ENCODE results near the gene MAGI3.

MAGI3 gene

DNA sequence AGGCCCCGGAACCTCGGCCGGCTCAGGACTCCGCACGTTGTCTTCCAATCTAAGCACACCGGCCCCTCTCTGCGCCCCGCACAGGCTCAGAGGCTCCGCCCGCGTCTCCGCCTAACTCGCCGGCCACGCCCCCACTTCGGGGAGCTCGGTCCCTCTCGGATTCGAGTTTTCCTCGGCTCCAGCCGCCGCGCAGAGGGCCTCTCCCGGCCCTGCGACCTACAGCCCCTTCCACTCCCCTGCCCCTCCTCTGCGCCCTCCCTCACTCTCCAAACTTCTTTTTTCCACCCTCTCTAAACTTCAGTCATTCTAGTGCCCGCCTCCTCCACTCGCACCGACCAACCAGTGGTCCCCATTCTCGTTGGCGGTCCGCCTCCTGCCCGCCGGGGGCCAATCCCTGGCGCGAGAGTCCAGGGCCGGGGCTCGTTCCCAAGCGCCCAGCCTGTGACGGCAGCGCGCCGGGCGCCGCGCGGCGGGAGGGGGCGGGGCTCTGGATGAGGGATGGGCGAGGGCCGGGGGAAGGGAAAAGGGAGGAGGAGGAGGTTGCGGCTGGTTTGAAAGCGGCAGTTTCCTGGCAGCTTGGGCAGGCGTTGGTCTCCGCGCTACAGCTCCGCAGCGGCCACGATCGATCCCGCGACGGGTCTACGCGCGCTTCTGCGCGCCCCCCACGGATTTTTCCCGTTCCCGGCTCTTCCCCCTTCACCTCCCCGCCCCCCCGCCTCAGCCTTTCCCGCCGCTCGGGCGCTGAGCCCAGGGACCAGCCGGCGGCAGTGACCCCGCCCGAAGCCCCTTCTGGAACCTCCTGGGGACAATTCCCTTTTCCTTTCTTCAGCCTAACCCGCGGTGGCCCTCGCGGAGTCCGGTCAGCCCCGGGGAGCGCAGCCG, at the start of gene MAGI3:
TSS of gene MAGI3 (plus strand) at position 563 of the 882 bp plus-strand sequence. CDS start 519 bp downstream, outside the sequence.
- peak; percentile 93 to 94 for DNase-seq (ENCODE audit: low read depth in 2 of 2)

DNA sequence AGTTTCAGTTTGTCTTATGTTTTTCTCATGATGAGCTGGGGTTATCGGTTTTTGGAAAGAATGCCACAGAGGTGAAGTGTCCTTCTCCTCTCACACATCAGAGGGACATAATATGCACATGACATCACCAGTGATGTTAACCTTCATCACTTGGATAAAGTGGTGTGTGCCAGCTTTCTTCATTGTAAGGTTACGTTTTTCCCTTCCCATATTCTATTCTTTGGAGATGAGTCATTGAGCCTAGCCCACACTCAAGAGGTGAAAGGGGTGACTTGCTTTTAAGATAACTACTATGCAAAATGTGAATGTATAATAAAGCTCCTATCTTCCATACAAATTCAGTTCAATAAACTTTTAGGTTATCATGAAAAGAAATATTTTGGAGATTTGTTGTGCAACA, 36.7 kb upstream of the MAGI3 start:
- DNase-seq (ENCODE audit: low read depth in 2 of 2) = no peak

DNA sequence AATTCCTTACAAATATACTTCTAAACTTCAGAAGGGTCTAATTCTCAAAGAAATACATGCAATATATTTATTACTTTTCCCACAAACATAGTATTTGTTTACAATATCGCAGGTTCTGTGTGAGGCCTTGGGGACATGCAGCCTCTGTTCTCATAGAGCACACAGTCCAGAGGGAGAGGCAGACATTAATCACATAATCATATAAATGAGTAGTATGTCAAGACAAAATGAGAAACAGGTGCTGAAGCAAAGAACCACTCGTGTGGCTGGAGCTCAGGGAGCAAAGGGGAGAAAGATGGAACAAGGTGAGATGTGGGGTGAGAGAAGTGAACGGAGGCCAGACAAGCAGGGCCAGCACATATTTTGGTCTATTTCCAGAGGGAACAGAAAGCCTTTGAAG, 26.4 kb upstream of the MAGI3 start:
- no peak for DNase-seq (ENCODE audit: low read depth in 2 of 2)

DNA sequence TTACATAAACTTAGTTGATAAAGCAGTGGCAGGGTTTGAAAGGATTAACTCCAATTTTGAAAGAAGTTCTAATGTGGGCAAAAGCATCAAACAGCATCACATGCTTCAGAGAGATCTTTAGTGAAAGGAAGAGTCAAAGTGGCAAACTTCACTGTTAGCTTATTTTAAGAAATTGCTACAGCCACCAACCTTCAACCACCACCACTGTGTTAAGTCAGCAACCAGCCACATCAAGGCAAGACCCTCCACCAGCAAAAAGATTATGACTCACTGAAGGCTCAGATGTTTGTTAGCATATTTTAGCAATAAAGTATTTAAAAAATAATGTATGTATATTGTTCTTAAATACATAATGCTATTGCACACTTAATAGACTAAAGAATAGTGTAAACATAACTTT, 21.3 kb upstream of the MAGI3 start:
- no peak for DNase-seq (ENCODE audit: low read depth in 2 of 2)

DNA sequence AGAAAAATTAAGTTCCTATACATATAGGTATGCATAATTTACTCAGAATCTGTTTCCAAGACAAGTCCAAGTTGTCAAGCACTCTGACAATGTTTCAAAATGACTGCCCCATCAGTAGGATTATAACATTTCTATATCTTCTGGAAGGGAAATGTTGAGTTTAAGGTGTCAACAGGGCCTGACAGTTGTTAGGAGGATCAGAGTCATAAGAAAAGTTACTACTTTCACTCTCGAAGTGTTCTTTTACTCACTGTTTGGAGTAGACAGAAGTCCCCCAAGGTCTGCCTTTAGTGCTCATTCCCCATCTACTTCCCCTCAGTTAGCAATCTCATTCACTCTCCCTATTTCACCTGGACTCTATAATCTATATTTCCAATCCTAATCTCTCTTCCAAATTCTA, 20.6 kb upstream of the MAGI3 start:
- no peak for DNase-seq (ENCODE audit: low read depth in 2 of 2)

DNA sequence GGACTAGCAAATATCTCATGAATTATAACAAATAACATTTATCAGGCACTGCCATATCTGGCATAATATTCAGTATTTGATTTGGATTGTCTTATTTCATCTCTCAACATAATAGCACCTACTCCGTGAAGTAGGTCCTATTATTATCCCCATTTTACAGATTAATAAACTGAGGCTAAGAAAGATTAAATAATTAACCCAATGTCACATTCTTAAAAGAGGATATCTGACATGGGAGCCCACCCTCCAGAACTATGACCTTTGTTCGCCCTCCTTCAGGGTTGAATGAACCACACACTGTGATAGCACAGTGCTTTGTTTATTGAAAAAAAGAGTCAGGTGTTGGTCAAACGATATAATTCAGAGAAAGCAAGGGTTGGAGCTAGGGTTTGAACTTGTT, 19.4 kb upstream of the MAGI3 start:
- no peak for DNase-seq (ENCODE audit: low read depth in 2 of 2)

DNA sequence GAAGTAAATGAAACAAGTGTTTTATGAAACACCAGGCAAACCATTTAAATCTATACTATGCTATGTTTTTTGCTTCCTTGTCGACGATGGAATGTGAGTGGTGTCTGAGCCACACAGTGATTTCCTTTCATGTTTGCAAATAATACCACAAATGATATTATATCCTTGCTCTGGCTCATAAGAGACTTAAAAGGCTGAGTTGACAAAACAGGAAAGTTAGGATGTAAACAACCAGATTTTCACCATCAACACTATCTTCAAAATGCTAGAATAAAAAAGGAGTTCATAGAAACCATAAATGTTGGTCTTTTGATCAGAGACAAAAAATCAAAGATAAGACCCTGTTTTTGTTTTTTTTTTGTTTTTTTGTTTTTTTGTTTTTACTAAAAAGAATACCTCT, 17.8 kb upstream of the MAGI3 start:
- no peak for DNase-seq (ENCODE audit: low read depth in 2 of 2)

DNA sequence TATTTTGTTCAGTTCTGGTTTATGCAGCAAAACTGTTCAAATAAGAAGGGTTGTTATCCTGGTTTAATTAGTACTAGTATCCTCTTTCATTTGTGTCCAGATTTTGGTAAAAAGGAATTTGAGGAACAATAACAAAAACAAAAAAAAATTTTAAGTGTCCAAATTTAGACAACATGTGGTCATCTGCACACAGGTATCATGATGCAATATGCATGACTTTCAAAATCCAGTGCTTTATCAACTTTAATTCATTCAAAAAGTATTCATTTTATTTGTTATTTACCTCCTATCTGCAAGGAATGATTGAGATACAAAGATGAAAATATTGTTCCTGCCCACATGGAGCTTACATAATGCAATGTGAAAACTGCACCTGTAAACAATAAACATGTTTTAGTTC, 16.7 kb upstream of the MAGI3 start:
- no peak for DNase-seq (ENCODE audit: low read depth in 2 of 2)

DNA sequence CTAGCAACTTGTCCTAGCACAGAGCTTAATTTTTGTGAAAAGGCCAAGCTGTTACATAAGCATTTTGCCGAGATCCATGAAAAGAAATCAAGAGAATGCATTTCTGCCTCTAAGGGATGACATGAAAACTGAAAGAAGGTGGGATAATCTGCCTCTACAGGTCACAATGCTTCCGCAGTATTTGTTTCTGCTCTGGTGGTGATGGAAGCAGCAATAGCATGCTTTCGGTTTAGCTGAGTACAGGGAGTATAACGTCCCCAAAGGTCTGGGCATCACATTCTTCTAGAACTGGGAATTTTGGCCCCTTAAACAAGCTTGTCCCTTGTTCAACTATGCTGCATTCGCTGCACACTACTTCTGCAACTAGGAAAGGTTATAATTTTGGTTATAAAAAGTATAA, 14.4 kb upstream of the MAGI3 start:
- DNase-seq (ENCODE audit: low read depth in 2 of 2) = no peak

DNA sequence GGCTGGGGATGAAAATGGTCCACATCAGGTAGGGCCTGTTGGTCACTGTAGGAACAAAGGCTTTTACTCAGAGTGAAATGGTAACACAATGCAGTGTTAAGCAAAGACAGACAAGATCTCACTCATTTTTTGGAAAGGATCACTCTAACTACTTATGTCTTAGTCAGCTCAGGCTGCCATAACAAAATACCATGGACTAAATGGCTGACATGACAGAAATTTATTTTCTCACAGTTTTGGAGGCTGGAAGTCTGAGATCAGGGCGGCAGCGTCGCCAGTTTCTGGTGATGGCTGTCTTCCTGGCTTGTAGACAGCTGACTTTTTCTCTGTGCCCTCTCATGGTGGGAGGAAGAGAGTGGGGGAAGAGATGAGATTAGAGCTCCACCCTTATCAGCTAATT, 10.2 kb upstream of the MAGI3 start:
- no peak for DNase-seq (ENCODE audit: low read depth in 2 of 2)

DNA sequence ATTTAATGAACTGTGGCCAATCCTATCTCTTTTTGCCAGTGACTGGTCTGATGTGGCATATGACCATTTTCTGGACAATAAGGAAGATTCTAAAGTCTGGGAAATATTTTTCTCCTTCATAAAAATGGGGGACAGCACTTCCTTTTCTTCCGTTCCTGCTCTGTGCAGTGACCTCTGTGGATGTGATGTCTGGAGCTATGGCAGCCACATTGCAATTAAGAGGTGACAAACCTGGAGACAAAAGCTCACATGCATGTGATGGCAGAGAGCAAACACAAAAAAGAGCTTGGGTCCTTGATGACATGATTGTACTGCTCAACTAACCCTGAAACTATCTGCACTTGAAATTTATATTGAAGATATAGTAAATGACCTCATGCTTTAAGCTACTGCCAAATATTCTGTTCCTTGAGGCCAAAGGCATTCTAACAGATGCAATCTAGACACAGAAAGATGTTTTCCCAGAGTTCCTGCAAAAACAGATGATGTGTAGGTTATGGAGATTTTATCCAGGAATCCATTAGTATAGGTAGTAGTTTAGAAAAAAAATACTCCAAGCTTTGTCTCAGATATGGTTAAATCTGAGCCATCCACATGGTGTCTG, 2.2 kb upstream of the MAGI3 start:
- DNase-seq (ENCODE audit: low read depth in 2 of 2) = no peak

DNA sequence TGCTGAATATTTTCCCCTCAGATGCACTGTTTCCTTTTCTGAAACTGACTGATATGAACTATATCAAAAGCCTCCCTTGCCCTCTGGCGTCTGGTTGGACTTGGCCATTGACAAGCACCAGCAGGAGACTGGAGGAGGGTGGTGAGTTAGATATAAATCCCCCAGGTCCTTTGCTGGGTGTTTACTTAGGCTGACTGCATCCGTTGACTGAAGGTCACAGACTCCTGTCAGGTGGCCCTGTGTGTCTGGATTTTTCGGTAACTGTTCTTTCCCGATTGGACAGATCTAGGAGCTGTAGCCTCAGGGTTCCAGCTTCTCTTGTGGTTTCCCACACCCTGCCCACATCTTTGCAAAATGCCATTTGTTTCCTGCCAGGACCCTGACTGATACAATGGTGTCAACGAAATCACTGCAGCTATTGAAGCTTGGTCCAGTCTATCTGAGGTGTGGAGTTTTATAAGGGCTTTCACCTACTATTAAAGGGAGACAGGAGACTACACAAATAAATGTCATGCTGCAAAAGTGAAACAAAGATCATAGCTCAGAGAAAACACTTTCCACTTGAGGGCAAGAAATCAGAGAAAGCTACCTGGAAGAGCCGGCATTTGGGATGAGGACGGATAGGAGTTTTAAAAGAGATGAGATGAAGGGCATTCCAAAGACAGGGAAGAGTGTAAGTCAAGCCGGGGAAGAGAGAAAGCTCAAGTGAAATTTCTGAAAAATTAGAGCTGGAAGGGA, 1.5 kb upstream of the MAGI3 start:
- DNase-seq (ENCODE audit: low read depth in 2 of 2) = no peak

DNA sequence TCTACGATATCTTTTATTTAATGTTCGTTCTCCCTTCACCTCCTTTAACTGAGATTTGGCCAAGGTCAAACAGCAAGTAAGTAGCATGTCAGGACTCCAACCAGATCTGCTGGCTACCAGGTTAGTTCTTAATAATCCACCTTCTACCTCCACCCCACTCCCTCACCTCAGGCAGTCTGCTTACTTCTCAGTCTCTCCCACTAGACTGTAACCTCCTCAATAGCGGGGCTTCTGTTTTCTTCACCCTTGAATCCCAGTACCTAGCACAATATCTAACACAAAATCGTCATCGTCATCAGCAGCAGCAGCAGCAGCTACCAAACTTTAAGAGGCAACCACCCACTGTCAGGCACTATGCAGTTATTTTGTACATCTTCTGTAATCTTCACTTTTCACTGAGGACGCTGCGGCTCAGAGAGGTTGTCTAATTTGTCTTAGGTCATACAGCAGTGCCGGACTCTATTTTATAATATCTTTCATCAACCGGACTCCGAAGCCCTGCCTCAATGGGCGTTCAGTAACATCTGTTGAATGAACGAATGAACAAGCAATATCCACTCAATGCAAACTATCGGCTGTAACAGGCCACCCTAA, 859 bp upstream of the MAGI3 start:
- DNase-seq (ENCODE audit: low read depth in 2 of 2) = no peak

DNA sequence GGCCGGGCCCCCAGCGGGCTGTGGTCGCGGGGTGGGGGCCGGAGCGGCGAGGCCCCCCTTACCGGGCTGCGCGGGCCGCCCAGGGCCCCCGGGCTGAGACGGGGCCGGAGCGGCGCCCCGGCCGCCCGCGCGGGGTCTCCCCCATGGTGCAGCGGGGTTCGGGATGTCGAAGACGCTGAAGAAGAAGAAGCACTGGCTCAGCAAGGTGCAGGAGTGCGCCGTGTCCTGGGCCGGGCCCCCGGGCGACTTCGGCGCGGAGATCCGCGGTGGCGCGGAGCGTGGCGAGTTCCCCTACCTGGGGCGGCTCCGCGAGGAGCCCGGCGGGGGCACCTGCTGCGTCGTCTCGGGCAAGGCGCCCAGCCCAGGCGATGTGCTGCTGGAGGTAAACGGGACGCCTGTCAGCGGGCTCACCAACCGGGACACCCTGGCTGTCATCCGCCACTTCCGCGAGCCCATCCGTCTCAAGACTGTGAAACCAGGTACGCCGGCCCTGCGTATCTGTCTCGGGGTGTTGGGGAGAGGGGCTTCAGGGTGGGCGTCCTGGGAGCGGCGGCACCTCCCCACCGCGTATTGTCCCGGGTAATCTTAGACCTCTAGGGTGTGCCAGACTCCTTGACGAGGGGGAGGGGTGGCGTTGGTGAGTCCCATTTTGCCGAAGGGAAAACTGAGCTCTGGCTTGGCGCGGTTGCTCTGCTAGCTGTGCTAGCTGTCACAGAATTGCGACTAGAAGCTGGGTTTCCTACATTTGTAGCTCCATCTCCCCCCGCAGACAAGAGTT, 745 bp downstream of the MAGI3 start:
- DNase-seq (ENCODE audit: low read depth in 2 of 2) = peak; percentile 17 to 35

DNA sequence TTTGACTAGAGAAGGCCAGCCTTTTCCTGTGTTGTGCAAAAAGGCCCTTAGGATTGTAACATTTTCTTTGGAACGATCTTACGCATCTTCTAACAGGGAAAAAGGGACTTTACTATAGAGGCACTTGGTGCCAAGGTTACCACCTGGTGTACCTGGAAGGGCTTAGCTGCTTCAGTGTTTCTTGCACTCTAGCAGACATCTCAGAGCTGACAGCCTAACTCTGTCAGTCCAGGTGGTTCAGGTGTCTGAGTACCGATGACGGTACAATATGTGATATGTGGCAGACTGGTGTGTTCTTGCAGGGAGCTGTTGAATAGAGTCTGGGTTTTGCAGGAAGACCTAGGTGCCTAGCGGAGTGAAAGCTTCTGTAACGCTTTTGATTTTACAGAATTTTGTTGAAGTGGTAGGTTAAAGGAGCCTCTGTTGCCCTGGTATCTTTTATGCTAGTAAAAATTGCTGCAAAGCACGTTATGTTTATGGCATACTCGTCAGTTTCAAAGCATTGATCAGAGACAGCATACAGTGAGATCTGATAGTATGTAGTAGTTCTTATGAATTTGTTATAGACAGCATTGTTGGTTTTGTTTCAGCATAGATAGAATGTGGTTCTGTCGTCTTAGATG, 1.4 kb downstream of the MAGI3 start:
- DNase-seq (ENCODE audit: low read depth in 2 of 2) = no peak

DNA sequence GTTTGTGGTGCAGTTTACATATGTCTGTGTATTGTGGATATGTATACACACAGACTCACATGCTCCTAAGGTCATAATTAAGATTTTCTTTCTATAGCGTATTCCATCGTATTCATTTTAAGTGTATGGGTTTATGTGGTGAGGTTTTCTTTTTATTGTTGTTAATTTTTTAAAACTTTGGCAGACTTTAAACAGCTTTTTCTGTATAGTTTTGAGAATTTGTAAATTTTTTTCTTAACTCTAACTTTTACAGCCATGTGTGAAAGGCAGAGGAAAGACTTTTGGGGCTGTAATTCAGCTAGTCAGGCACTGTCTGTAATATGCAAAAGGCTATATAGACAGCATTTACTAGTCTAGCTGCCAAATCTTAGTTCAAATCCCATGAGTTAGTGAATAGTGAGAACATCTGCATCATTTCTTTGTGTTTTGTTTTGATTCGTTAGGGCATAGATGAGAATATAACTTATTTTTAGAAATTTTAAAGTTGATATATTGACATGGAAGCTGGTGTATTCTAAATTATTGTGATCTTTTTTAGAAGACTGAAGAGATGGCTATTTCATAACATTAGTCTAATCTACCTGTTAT, 2.3 kb downstream of the MAGI3 start:
- DNase-seq (ENCODE audit: low read depth in 2 of 2) = no peak

DNA sequence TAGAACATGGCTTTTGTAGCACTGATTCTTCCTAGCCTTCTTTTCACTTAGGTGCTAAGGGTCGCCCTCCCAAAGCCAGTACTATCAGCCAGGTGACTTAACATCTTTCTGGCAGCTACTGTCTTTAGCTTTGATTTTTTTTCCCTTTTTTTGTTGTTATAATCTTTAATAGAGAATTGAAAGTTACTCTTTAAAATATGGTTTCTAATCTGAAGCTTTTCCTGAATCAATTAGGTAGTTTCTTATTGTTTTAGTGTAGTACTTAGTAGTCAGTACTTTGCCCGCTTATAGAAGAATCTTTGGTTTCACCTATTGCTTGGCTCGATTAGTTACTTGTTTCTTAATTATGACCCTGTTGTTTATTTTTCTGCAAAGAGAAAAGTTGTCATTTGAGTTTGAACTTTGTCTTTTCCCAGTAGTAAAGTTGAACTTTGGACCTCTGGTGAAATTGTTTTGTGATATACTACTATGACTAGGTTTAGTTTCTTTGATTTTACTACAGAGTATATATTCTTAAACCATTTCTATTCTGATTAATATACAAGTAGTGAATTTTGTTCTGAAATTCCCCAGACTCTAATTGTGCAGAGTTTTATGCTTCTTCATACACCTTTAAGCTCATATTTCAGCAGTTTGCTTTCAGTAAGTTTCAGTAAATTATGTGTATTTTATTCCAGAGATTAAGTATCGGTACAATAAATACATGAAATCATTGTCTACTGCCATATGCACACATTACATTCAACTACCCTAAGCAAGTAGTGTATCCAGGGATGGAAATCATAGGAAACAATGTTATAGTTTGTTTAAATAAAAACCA, 3.9 kb downstream of the MAGI3 start:
- no peak for DNase-seq (ENCODE audit: low read depth in 2 of 2)

DNA sequence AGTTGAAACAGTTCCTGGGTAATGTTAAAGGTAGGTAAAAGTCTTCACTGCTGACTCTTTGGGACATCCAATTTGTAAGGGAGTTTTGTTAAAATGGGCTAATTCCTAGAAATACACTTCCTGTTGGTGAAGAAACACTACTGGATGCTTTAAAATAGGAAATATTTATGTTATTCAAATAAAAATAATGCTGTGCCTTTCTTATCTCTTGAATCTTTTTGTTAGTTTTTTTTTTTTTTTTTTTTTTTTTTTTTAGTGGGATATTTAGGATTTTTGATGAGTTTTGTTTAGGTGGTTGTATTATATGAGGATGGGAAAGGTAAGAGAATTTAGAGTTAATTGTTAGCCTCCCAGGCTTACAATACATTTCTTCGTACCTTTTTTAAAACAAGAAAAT, 4.5 kb downstream of the MAGI3 start:
- no peak for DNase-seq (ENCODE audit: low read depth in 2 of 2)

DNA sequence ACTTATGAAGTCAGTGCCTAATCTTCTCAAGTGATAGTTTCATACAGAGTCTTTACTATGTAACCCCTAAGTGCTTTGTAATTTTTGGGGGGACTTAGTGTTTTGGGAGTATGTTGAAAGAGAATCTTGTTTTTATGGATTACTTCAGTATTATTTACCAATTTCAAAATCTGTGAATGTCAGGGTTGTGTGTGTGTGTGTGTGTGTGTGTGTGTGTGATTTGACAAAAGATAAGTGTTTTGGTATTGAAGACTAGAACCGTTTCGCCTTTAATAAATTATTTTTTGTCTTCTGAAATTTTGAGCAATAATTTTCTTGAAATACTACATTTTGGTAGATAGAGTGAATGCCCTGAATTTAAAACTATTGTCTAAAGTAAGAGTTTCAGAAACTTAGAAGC, 5.8 kb downstream of the MAGI3 start:
- DNase-seq (ENCODE audit: low read depth in 2 of 2) = no peak

DNA sequence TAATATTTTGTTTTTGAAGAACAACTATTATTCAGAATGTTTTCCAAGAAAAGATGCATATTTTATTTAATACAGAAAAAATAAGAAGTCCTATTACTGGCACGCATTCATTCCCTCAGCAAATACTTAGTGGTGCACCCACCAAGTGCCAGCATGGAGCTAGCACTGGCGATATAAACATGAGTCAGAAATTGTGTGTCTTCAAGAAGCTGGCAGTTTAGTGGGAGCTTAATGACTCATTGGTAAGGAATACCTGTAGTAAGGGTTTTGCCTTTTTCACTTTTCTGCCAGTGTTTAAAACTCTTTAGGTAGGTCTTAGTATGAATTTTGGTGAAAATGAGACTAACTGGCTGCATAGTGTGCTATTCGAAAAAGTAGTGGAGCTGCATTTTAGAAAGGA, 6.3 kb downstream of the MAGI3 start:
- no peak for DNase-seq (ENCODE audit: low read depth in 2 of 2)

All from stimulated activated CD4-positive, alpha-beta T cell treated with anti-CD3 and anti-CD28 coated beads, Interleukin-12 subunit alpha, Interleukin-12 subunit beta, amount 100 ng/mL, for 24 hours (primary cell).